IMR-90 (cell line): Measurements from ENCODE around the gene SCGB2A2. TPM values are rescaled to one million over a fixed set of nuclear protein-coding genes. Genes with fewer than 3 reads are reported as not detected.

ENCODE experiments used
- ATAC-seq: fragments of 200-7000 bp; cut with Tn5 transposase; 2 replicates; pipeline ENCODE4 v1.9.1; 2020; ENCODE audit warnings: low read depth, mild to moderate bottlenecking, moderate library complexity
- BruUV-seq: library from RNA; stranded (reverse); fragments of 400-500 nt; replicated peaks from 2 replicates; lab custom pipeline; 2021; lab: Mats Ljungman, UMichigan
- CTCF ChIA-PET: fragments of 300-600 bp; formaldehyde crosslinking; extraction: SDS; loops from one replicate; lab custom pipeline; 2021; ENCODE audit warnings: antibody characterized with exemption; lab: Yijun Ruan, JAX
- POLR2A ChIA-PET: fragments of 300-600 bp; sonication (Branson Sonifier 250); formaldehyde crosslinking; loops from one replicate; lab custom pipeline; 2022; ENCODE audit warnings: antibody characterized with exemption; ENCODE audit not compliant: unreplicated experiment; lab: Charles Lee
- DNase-seq: peaks from one replicate; pipeline ENCODE4 v3.0.0; 2013
- H2AFZ ChIP-seq: replicated peaks from 2 replicates; pipeline ENCODE3; 2013; ENCODE audit warnings: low read length, mild to moderate bottlenecking; ENCODE audit not compliant: poor library complexity
- H2AK5ac ChIP-seq: 2 replicates; pipeline ENCODE4 v1.6.1; 2013; ENCODE audit warnings: low read depth, low read length, inconsistent platforms
- H2AK9ac ChIP-seq: replicated peaks from 2 replicates; pipeline ENCODE3; 2013; ENCODE audit warnings: mild to moderate bottlenecking, low read depth, low read length, moderate library complexity; ENCODE audit not compliant: poor library complexity
- H2BK120ac ChIP-seq: 2 replicates; pipeline ENCODE4 v1.6.1; 2013; ENCODE audit warnings: low read depth, low read length, inconsistent platforms
- H2BK15ac ChIP-seq: 3 replicates; pipeline ENCODE4 v1.6.1; 2013; ENCODE audit warnings: low read depth, low read length, inconsistent platforms
- H2BK20ac ChIP-seq: 2 replicates; pipeline ENCODE4 v1.6.1; 2013; ENCODE audit warnings: low read depth, mild to moderate bottlenecking, inconsistent platforms, low read length, moderate library complexity
- H2BK5ac ChIP-seq: 2 replicates; pipeline ENCODE4 v1.6.1; 2013; ENCODE audit warnings: mild to moderate bottlenecking, low read depth, low read length, inconsistent platforms; ENCODE audit not compliant: poor library complexity, severe bottlenecking
- H3K14ac ChIP-seq: replicated peaks from 2 replicates; pipeline ENCODE4 v1.6.1; 2013; ENCODE audit warnings: low read depth, low read length, inconsistent platforms
- H3K18ac ChIP-seq: 2 replicates; pipeline ENCODE4 v1.6.1; 2013; ENCODE audit warnings: low read depth, low read length, control low read depth
- H3K23ac ChIP-seq: 2 replicates; pipeline ENCODE4 v1.6.1; 2013; ENCODE audit warnings: low read depth, low read length, inconsistent platforms
- H3K27ac ChIP-seq: 2 replicates; pipeline ENCODE4 v1.5.1; 2013; ENCODE audit warnings: mild to moderate bottlenecking, control low read depth, low read length; ENCODE audit not compliant: insufficient read depth
- H3K27me3 ChIP-seq: 2 replicates; pipeline ENCODE4 v1.6.1; 2013; ENCODE audit warnings: low read length; ENCODE audit not compliant: control insufficient read depth, insufficient read depth
- H3K36me3 ChIP-seq: 2 replicates; pipeline ENCODE4 v1.6.1; 2013; ENCODE audit warnings: low read length, mixed read lengths; ENCODE audit not compliant: control insufficient read depth, insufficient read depth
- H3K4ac ChIP-seq: 2 replicates; pipeline ENCODE4 v1.6.1; 2013; ENCODE audit warnings: low read depth, low read length, inconsistent platforms
- H3K4me1 ChIP-seq: 2 replicates; pipeline ENCODE4 v1.6.1; 2013; ENCODE audit warnings: low read length, mixed read lengths; ENCODE audit not compliant: control insufficient read depth, insufficient read depth
- H3K4me2 ChIP-seq: 2 replicates; pipeline ENCODE4 v1.6.1; 2013; ENCODE audit warnings: low read depth, mild to moderate bottlenecking, control low read depth, low read length, moderate library complexity
- H3K4me3 ChIP-seq: 2 replicates; pipeline ENCODE4 v1.5.1; 2013; ENCODE audit warnings: low read depth, mild to moderate bottlenecking, control low read depth, low read length, moderate library complexity; ENCODE audit not compliant: insufficient read depth
- H3K56ac ChIP-seq: 2 replicates; pipeline ENCODE4 v1.6.1; 2013; ENCODE audit warnings: low read length, inconsistent platforms; ENCODE audit not compliant: insufficient read depth; ENCODE audit errors: extremely low read depth
- H3K79me1 ChIP-seq, 2 experiments: 2 replicates each; pipeline ENCODE4 v1.6.1; 2013; ENCODE audit warnings: low read length in 2 of 2, inconsistent platforms in 1 of 2, low read depth in 1 of 2
- H3K9ac ChIP-seq: 2 replicates; pipeline ENCODE4 v1.6.1; 2013; ENCODE audit warnings: low read depth, low read length, control low read depth
- H3K9me1 ChIP-seq: 2 replicates; pipeline ENCODE4 v1.6.1; 2013; ENCODE audit warnings: low read length, inconsistent platforms; ENCODE audit not compliant: insufficient read depth
- H3K9me3 ChIP-seq: 2 replicates; pipeline ENCODE4 v1.6.1; 2013; ENCODE audit warnings: low read length; ENCODE audit not compliant: control insufficient read depth, insufficient read depth
- H4K20me1 ChIP-seq: 2 replicates; pipeline ENCODE4 v1.6.1; 2013; ENCODE audit warnings: low read length, inconsistent platforms; ENCODE audit not compliant: insufficient read depth
- H4K5ac ChIP-seq: 2 replicates; pipeline ENCODE4 v1.6.1; 2013; ENCODE audit warnings: mild to moderate bottlenecking, low read depth, low read length, control low read depth
- H4K8ac ChIP-seq, 2 experiments: 2 replicates each; pipeline ENCODE4 v1.6.1; 2013; ENCODE audit warnings: low read depth in 2 of 2, low read length in 2 of 2, control low read depth in 1 of 2, inconsistent platforms in 1 of 2
- H4K91ac ChIP-seq: 2 replicates; pipeline ENCODE4 v1.6.1; 2013; ENCODE audit warnings: low read depth, low read length, inconsistent platforms; ENCODE audit not compliant: insufficient read depth
- CEBPB ChIP-seq: IDR thresholded peaks from 2 replicates; pipeline ENCODE4 v1.6.1; 2012; ENCODE audit warnings: low read depth, low read length, improper control_type of control experiment
- CHD1 ChIP-seq: IDR thresholded peaks from 2 replicates; pipeline ENCODE4 v1.6.1; 2012; ENCODE audit warnings: low read depth, low read length, improper control_type of control experiment
- MAZ ChIP-seq: IDR thresholded peaks from 2 replicates; pipeline ENCODE4 v1.6.1; 2012; ENCODE audit warnings: low read depth, mild to moderate bottlenecking, low read length, improper control_type of control experiment, moderate library complexity, borderline replicate concordance
- MXI1 ChIP-seq: IDR thresholded peaks from 2 replicates; pipeline ENCODE4 v1.6.1; 2012; ENCODE audit warnings: low read depth, mild to moderate bottlenecking, low read length, moderate library complexity, borderline replicate concordance
- RCOR1 ChIP-seq: IDR thresholded peaks from 2 replicates; pipeline ENCODE4 v1.6.1; 2012; ENCODE audit warnings: mild to moderate bottlenecking, low read length, improper control_type of control experiment; ENCODE audit not compliant: insufficient replicate concordance
- RFX5 ChIP-seq: IDR thresholded peaks from 2 replicates; pipeline ENCODE4 v1.8.0; 2012; ENCODE audit warnings: low read depth, mild to moderate bottlenecking, low read length, moderate library complexity
- WGBS, 2 experiments: methylation state at CpG; one replicate each; pipeline versions ENCODE4 v1.1.5 to v1.1.7; 2013; ENCODE audit warnings: missing lambda C conversion rate in 2 of 2; ENCODE audit not compliant: insufficient read length in 1 of 2; ENCODE audit errors: extremely low coverage in 2 of 2; 5-methylcytosine and 5-hydroxymethylcytosine counted together
- dilution Hi-C: fragments of 300-500 bp; cut with HindIII; formaldehyde crosslinking; loops from one replicate; pipeline ENCODE4 v1.14.3; 2018; ENCODE audit warnings: low sequenced_read_pairs; ENCODE audit not compliant: unreplicated experiment
- in situ Hi-C: fragments of 300-500 bp; cut with MboI; formaldehyde crosslinking; loops from 3 replicates; pipeline ENCODE4 v1.14.3; 2019; ENCODE audit warnings: low sequenced_read_pairs, inconsistent platforms, mixed read lengths
- intact Hi-C: fragments of 100-400 bp; cut with micrococcal nuclease; formaldehyde crosslinking; loops from 2 replicates; pipeline ENCODE4 v1.10.0; 2022
- polyA plus RNA-seq, 3 experiments: library from polyadenylated mRNA; depleted of rRNA; stranded (reverse); fragments of >200 nt; gene quantifications; 2 replicates each; pipeline ENCODE4 v1.2.3, GENCODE V29; 2012; ENCODE audit warnings: low replicate concordance in 1 of 3
- total RNA-seq: library from RNA; depleted of rRNA; stranded (reverse); fragments of >200 nt; gene quantifications from 2 replicates; pipeline ENCODE4 v1.2.3, GENCODE V29; 2012
- TF ChIP-seq, protein P1 (sequence below): fragments of 150-350 bp; IDR thresholded peaks from 2 replicates; pipeline ENCODE4 v1.6.1; 2017; ENCODE audit warnings: mild to moderate bottlenecking, antibody characterized with exemption, low read length, low read depth

Gene SCGB2A2
- total and polyA plus RNA-seq, 2 of the 4 experiments (the other 2 are of a cell fraction), result not detected

DNA sequence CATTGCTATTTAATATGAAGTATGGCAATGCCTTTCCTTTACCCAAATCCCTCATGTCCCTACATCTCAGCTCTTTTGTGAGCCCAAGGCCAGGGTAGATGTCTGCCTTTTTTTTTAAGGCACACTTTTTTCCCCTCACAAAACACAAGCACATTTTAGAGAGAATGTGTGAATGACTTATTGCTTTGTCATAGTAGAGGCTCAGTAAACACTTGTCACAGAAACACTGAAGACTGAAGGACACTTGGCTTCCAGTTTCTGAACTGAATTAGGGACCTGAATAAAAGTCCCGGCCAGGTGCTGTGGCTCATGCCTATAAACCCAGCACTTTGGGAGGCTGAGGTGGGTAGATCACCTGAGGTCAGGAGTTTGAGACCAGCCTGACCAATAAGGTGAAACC is 2.9 kb upstream of the SCGB2A2 start:
- TF ChIP-seq RFX5 (no peak), CHD1 (no peak), MAZ (no peak), RCOR1 (no peak), MXI1 (no peak), CEBPB (no peak)
- TF ChIP-seq, protein P1, sequence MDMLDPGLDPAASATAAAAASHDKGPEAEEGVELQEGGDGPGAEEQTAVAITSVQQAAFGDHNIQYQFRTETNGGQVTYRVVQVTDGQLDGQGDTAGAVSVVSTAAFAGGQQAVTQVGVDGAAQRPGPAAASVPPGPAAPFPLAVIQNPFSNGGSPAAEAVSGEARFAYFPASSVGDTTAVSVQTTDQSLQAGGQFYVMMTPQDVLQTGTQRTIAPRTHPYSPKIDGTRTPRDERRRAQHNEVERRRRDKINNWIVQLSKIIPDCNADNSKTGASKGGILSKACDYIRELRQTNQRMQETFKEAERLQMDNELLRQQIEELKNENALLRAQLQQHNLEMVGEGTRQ, result no peak
- Histone ChIP-seq H3K23ac (no peak overlapping the region), H3K27ac (no peak overlapping the region), H3K36me3 (no peaks in the 10 kb centered on the region), H2AK9ac (no peak overlapping the region), H3K4me1 (no peaks in the 10 kb centered on the region), H3K56ac (no peak overlapping the region), H3K27me3 (peaks cover 2% of the 10 kb centered on the region; the same call in 1 of the 2 replicates), H4K5ac (no peak overlapping the region), H3K79me1 (no peaks in the 10 kb centered on the region), H3K9me3 (no peaks in the 10 kb centered on the region), H2BK20ac (no peak overlapping the region), H3K4ac (no peak overlapping the region), H2BK120ac (no peak overlapping the region), H2AFZ (no peak overlapping the region), H3K4me2 (no peak overlapping the region), H3K9ac (no peak overlapping the region), H3K4me3 (no peak overlapping the region), H4K91ac (no peak overlapping the region), H2BK15ac (no peak overlapping the region), H4K20me1 (no peaks in the 10 kb centered on the region), H3K9me1 (no peaks in the 10 kb centered on the region; the same call in 1 of the 2 replicates), H2AK5ac (no peak overlapping the region), H2BK5ac (no peak overlapping the region), H4K8ac (no peak overlapping the region), H3K18ac (no peak overlapping the region), H3K14ac (no peak overlapping the region)
- ChIA-PET CTCF (no interaction called here), POLR2A (no interaction called here)
- WGBS, 2 experiments, result no CpG with 5 or more reads among the region's 1 CpG
- intact Hi-C loops, result no loop called here
- ATAC-seq (no peak), DNase-seq (no peak)
- dilution Hi-C loops, result no loop called here
- in situ Hi-C loops, result no loop called here
- no TSS peak for BruUV-seq
